Choroid plexus epithelial cell (primary cell): ENCODE measurements around the gene RPS15.
"Not testable (repeated sequence)": the region's sequence is repeated elsewhere in the genome, so short reads cannot be mapped to it uniquely, and the experiment has no call there.

ENCODE experiments used
- DNase-seq: peaks from one replicate; pipeline ENCODE4 v3.0.0-alpha.2; 2010; ENCODE audit warnings: low read depth
- H3K4me3 ChIP-seq: 2 replicates; pipeline ENCODE4 v1.5.1; 2011; ENCODE audit warnings: low read depth, mild to moderate bottlenecking, control low read depth, low read length, moderate library complexity
- CTCF ChIP-seq: conservative IDR thresholded peaks from 2 replicates; pipeline ENCODE4 v1.5.1; 2011; ENCODE audit warnings: low read depth, mild to moderate bottlenecking, control low read depth, inconsistent platforms, low read length, moderate library complexity

RPS15 gene

GRCh38 chr19:1472231-1473084 lies 34.3 kb downstream of the RPS15 start:
- no peak for DNase-seq
- TF ChIP-seq CTCF = no peak

GRCh38 chr19:1473085-1473851 lies 35.1 kb downstream of the RPS15 start:
- TF ChIP-seq CTCF = no peak
- DNase-seq = no peak
- H3K4me3 ChIP-seq = no peak overlapping the region

More at GRCh38 chr19:1472231-1473084, 34.3 kb downstream of the RPS15 start:
- H3K4me3 ChIP-seq = no peak overlapping the region

DNA sequence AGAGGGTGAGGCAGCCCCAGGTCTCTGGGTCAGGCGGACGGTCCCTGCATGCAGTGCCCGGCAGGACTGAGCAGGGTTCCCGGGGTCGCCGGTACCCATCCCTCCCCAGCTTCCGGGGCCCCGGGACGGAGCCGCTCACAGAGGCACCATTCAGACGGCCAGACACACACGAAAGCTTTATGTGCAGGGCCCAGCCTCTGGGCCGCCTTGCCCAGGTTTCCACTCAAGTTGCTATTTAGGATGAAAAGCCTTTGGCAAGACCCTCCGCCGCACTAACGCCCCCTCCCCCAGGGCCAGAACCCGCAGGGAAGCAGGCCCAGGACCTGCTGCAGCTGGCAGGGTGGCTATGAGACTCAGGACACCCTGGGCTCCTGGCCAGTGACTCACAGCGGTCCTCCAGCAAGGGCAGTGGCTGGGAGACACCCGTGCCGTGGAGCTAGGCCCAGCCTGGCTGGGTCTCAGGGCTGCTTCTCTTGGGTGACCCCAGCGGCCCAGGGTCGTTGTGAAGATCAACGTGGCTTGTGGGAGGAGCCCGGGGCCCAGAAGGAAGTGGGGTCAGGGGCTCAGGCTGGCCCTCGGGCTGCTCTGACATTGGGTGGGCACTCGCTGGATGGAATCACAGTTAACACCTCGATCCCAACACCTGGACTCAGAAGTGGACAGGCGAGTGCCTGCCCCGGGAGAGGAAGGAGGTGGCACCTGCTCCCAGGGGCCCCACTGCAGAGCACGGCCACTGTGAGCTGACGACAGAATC lies 36.0 kb downstream of the RPS15 start:
- no peak for TF ChIP-seq CTCF
- H3K4me3 ChIP-seq = no peak overlapping the region
- no peak for DNase-seq

DNA sequence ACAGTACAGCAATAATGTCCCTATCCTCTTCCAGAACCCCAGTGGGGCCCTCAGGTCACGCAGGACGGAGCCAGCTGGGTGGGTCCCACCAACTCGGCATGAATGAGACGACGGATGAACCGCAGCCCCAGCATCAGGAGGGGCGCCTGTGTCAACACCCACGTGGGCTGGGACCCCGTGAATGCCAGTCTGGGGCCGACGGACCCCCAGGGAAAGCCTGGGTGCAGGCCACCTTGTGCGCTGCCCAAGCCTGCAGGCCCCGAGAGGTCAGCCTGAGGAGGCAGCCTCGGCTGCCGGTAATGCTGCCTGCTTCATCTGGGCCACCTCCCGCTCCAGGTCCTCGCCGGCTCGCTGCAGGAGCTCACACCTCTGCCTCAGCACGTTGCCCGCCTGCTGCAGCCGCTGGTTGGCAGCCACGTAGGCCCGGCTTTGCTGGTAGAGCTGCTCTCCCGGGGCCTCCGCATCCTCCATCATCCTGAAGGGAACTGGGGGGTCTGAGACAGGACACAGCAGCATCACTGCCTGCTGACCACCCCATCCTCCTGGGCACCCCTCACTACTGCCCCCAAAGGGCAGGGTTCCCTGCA lies 36.7 kb downstream of the RPS15 start:
- no peak for DNase-seq
- H3K4me3 ChIP-seq = no peak overlapping the region
- no peak for TF ChIP-seq CTCF

- DNase-seq = no peak
- TF ChIP-seq CTCF = no peak
- H3K4me3 ChIP-seq = no peak overlapping the region
Observed at GRCh38 chr19:1475751-1476437, 37.7 kb downstream of the RPS15 start.

DNA sequence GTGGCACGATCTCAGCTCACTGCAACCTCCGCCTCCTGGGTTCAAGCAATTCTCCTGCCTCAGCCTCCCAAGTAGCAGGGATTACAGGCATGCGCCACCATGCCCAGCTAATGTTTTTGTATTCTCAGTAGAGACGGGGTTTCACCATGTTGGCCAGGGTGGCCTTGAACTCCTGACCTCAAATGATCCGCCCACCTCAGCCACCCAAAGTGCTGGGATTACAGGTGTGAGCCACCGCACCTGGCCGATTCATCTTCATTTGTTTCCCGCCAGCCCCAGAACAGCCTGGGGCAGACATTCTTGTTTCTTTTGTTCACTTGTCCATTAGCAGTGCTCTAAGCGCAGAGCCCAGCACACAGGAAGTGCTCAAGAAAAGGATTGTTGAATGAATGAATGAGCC lies 38.9 kb downstream of the RPS15 start:
- not testable (repeated sequence) for DNase-seq, H3K4me3 ChIP-seq
